AG20443 (cell line): Measurements from ENCODE around the gene CUL3.
A peak's percentile ranks its signal among the peaks of the same experiment; 100 is the strongest.
"Not testable (repeated sequence)": the region's sequence is repeated elsewhere in the genome, so short reads cannot be mapped to it uniquely, and the experiment has no call there.

Experiments
- DNase-seq: peaks from one replicate; pipeline ENCODE4 v3.0.0; 2012; ENCODE audit warnings: low spot score, mixed read lengths

CUL3 gene

GRCh38 chr2:224585211-224586088 lies at the start of gene CUL3:
Gene CUL3, minus strand, starts transcription at chr2:224585363. Its CDS starts 354 bp downstream, at chr2:224585009.
- DNase-seq, result peak; percentile 99

DNA sequence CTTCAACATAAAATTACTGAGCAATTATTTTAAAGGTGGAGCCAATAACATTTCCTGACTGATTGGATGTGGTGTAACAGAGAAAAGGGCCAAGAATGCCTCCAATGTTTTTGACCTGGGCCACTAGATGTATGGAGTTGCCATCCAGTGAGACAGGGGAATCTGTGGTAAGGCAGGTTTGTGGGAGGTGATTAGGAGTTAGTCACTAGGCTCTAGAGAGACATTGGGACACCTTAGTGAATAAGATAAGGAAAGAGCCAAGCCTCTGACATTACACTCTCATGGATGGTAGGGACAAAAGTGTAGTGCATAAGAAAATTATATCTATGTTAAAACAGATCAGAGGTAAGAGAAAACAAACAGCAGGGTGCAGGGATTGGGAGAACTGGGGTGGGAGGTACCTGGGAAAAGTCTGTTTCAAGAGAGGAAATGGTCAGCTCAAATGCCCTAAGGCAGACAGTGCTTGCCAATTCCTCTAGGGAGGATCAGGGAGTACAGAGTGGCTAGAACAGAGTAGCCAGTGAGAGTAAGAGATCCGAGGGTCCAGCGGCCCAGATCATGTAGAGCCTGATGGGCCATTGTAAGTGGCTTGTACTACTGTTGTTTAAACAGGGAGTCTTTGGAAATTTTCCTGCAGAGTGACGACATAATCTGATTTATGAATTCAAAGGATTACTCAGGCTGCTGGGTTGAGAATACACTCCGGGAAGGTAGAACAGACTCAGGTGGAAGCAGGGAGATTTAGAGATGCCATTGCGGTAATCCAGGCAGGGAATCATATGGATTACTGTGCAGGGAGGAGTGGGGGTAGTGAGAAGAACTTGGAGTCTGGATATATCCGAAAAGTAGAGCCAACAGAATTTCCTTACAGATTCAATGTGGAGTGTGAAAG lies 45.7 kb upstream of the CUL3 start:
- no peak for DNase-seq

DNA sequence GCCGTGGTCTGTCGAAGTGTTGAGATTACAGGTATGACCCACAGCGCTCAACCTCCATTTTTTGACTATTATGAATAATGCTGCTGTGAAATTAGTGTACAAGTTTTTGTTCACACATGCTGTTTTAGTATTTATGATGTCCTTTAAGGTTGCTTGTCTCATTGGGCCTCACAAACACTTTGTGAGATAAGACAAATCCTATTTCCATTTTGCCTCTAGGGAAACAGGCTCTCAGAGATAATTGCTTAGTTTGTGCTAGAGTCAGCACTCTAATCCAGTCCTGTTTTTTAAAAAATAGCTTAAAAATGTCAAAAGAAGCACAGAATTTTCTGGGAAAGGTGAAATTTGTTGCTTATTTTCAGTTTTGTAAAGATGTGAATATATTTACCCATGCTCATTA lies 43.3 kb upstream of the CUL3 start:
- no peak for DNase-seq

GRCh38 chr2:224626735-224627134 lies 41.6 kb upstream of the CUL3 start:
- DNase-seq, result no peak

GRCh38 chr2:224613543-224614286 lies 28.6 kb upstream of the CUL3 start:
- DNase-seq, result no peak

- DNase-seq, result no peak
Measured at GRCh38 chr2:224612578-224612977, 27.4 kb upstream of the CUL3 start.

DNA sequence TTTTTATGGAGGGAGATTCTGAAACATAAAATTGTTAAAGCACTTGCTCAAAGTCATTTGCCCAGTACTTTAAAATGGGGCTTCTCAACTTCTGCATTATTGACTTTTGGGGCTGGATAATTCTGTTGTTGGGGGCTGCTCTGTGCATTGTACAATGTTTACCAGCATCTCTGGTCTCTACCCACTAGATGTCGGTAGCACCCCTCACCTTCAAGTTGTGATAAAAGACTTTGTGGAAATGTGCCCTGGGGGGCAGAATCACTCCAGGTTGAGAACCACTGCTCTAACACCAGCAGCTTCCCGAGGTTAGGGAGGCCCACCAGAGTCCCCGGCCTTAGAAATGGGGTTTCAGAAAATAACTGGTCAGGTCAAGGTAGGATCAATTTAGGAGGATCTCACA lies 26.8 kb upstream of the CUL3 start:
- no peak for DNase-seq

- no peak for DNase-seq
Measured at GRCh38 chr2:224608104-224608503, 22.9 kb upstream of the CUL3 start.

DNA sequence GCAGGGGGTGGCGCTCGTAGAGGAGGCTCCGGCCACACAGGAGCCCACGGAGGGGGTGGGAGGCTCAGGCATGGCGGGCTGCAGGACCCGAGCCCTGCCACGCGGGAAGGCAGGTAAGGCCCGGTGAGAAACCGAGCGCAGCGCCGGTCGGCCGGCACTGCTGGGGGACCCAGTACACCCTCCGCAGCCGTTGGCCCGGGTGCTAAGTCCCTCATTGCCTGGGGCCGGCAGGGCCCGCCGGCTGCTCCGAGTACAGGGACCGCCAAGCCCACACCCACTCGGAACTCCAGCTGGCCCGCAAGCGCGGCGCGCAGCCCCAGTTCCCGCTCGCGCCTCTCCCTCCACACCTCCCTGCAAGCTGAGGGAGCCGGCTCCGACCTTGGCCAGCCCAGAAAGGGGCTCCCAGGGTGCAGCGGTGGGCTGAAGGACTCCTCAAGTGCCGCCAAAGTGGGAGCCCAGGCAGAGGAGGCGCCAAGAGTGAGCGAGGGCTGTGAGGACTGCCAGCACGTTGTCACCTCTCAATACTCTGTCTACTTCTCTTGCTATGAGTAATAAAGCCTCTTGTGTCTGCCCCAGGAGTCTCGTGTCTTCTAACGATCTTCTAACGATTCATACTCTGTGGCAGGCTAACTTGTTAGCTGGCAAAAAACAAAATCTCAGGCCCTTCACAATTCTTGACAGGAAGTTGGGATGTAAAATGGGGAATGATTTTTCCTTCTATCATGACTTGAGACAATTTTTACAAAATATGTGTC lies 18.8 kb upstream of the CUL3 start:
- DNase-seq, result not testable (repeated sequence)

GRCh38 chr2:224602778-224603375 lies 17.7 kb upstream of the CUL3 start:
- not testable (repeated sequence) for DNase-seq

- no peak for DNase-seq
Measured at GRCh38 chr2:224601923-224602322, 16.8 kb upstream of the CUL3 start.

GRCh38 chr2:224598678-224599077 lies 13.5 kb upstream of the CUL3 start:
- no peak for DNase-seq

GRCh38 chr2:224596289-224596688 lies 11.1 kb upstream of the CUL3 start:
- no peak for DNase-seq

DNA sequence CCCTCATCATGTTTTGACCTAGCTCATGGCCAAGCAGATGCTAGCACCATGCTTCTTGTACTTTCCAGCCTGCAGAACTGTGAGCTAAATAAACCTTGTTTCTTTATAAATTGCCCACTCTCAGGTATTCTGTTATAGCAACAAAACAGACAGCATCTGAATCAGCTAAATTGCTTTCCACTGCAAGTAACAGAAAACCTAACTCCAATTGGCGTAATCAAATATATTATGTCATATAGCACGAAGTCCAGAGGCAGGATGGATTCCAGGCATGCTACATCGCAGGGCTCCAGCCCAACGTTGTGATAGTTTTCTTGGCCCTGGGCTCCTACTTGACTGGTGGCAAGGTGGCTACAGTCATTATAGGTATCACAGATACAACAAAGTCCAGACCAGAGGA lies 10.4 kb upstream of the CUL3 start:
- no peak for DNase-seq

GRCh38 chr2:224594840-224595239 lies 9.7 kb upstream of the CUL3 start:
- no peak for DNase-seq

GRCh38 chr2:224591220-224591619 lies 6.1 kb upstream of the CUL3 start:
- no peak for DNase-seq

- no peak for DNase-seq
Measured at GRCh38 chr2:224586127-224586695, 1.0 kb upstream of the CUL3 start.

- peak; percentile 55 for DNase-seq
Measured at GRCh38 chr2:224584785-224585210, 365 bp downstream of the CUL3 start.

- DNase-seq, result peak; percentile 27
Measured at GRCh38 chr2:224584111-224584784, 915 bp downstream of the CUL3 start.

DNA sequence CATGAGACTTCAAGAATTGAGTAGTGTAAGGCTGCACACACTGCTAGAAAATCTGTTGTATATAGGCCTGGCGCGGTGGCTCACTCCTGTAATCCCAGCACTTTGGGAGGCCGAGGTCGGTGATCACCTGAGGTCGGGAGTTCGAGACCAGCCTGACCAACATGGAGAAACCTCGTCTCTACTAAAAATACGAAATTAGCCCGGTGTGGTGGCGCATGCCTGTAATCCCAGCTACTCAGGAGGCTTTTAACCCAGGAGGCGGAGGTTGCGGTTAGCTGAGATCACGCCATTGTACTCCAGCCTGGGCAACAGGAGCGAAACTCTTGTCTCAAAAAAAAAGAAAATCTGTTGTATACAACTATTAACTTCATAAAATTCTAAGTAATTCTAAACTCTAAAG lies 2.1 kb downstream of the CUL3 start:
- DNase-seq, result not testable (repeated sequence)
